H4 (cell line): ENCODE results near the gene SLITRK2. TPM values are rescaled to one million over a fixed set of nuclear protein-coding genes. Genes with fewer than 3 reads are reported as not detected.

ENCODE experiments used
- DNase-seq: peaks from one replicate; pipeline ENCODE4 v3.0.0-alpha.2; 2015; ENCODE audit warnings: low spot score
- total RNA-seq: library from RNA; depleted of rRNA; stranded (reverse); fragments of >200 nt; shearing (Covaris generic); gene quantifications from 2 replicates; pipeline ENCODE4 v1.2.3, GENCODE V29; 2014; rRNA removed

The SLITRK2 gene
- total RNA-seq, result 0.90 and 1.3 TPM in 2 replicates

- peak; percentile 68 for DNase-seq
These were observed at the start of gene SLITRK2 for GRCh38 chrX:145817331-145818185. TSS of gene SLITRK2 (plus strand) at chrX:145817829. CDS start at chrX:145822426, 4,597 bp downstream.

GRCh38 chrX:145773006-145773405 lies 44.6 kb upstream of the SLITRK2 start:
- no peak for DNase-seq

- no peak for DNase-seq
These were observed 25.3 kb upstream of the SLITRK2 start for GRCh38 chrX:145792281-145792680.

GRCh38 chrX:145803508-145803907 lies 14.1 kb upstream of the SLITRK2 start:
- DNase-seq, result no peak

- no peak for DNase-seq
These were observed 4.5 kb upstream of the SLITRK2 start for GRCh38 chrX:145813081-145813480.

GRCh38 chrX:145816601-145817315 lies 871 bp upstream of the SLITRK2 start:
- no peak for DNase-seq

GRCh38 chrX:145818186-145819113 lies 821 bp downstream of the SLITRK2 start:
- DNase-seq, result no peak

GRCh38 chrX:145820825-145821224 lies 3.2 kb downstream of the SLITRK2 start:
- no peak for DNase-seq

GRCh38 chrX:145821291-145821897 lies 3.8 kb downstream of the SLITRK2 start:
- no peak for DNase-seq

GRCh38 chrX:145821898-145822571 lies 4.4 kb downstream of the SLITRK2 start:
- DNase-seq, result no peak

- no peak for DNase-seq
These were observed 5.5 kb downstream of the SLITRK2 start for GRCh38 chrX:145823132-145823531.

- DNase-seq, result peak; percentile 24
These were observed 8.3 kb downstream of the SLITRK2 start for GRCh38 chrX:145825896-145826295.

GRCh38 chrX:145826466-145826865 lies 8.8 kb downstream of the SLITRK2 start:
- DNase-seq, result no peak

- no peak for DNase-seq
These were observed 15.2 kb downstream of the SLITRK2 start for GRCh38 chrX:145832796-145833195.

GRCh38 chrX:145840531-145840930 lies 22.9 kb downstream of the SLITRK2 start:
- DNase-seq, result no peak

GRCh38 chrX:145843146-145843904 lies 25.7 kb downstream of the SLITRK2 start:
- DNase-seq, result no peak

GRCh38 chrX:145844886-145845285 lies 27.3 kb downstream of the SLITRK2 start:
- DNase-seq, result no peak

GRCh38 chrX:145848448-145848847 lies 30.8 kb downstream of the SLITRK2 start:
- no peak for DNase-seq

- DNase-seq, result no peak
These were observed 31.2 kb downstream of the SLITRK2 start for GRCh38 chrX:145848857-145849256.

- DNase-seq, result no peak
These were observed 35.6 kb downstream of the SLITRK2 start for GRCh38 chrX:145853181-145853580.
